Lung (tissue), 12 donors: ENCODE measurements around the gene RNF141. TPM values are rescaled to one million over a fixed set of nuclear protein-coding genes. Genes with fewer than 3 reads are reported as not detected.

Experiments
- ATAC-seq: fragments of 200-7000 bp; cut with Tn5 transposase; one replicate; pipeline ENCODE4 v1.9.1; 2020; ENCODE audit warnings: moderate number of reproducible peaks; ENCODE audit not compliant: insufficient read depth, low FRiP score
- DNase-seq, 3 donors: peaks; one replicate each; pipeline ENCODE4 v3.0.0-alpha.2; 2013 to 2017
- H3K27ac ChIP-seq, 2 donors: one replicate each; pipeline ENCODE4 v1.5.1; 2013; ENCODE audit warnings: mild to moderate bottlenecking in 2 of 2, moderate library complexity in 2 of 2, control low read depth in 1 of 2, inconsistent platforms in 1 of 2, low read depth in 1 of 2, low read length in 1 of 2
- H3K27me3 ChIP-seq, 3 donors: one replicate each; pipeline ENCODE4 v1.5.1; 2013; ENCODE audit warnings: low read length in 2 of 3; ENCODE audit not compliant: control insufficient read depth in 3 of 3, insufficient read depth in 3 of 3
- H3K36me3 ChIP-seq, 4 donors: one replicate each; pipeline ENCODE4 v1.5.1; 2013; ENCODE audit warnings: low read length in 4 of 4, mild to moderate bottlenecking in 1 of 4, moderate library complexity in 1 of 4; ENCODE audit not compliant: control insufficient read depth in 4 of 4, insufficient read depth in 4 of 4
- H3K4me1 ChIP-seq, 5 donors: one replicate each; pipeline ENCODE4 v1.5.1; 2013; ENCODE audit warnings: low read length in 5 of 5, mild to moderate bottlenecking in 2 of 5, moderate library complexity in 1 of 5; ENCODE audit not compliant: control insufficient read depth in 5 of 5, insufficient read depth in 5 of 5
- H3K4me3 ChIP-seq: one replicate; pipeline ENCODE4 v1.5.1; 2013; ENCODE audit warnings: mild to moderate bottlenecking, control low read depth, moderate library complexity
- H3K9ac ChIP-seq, 2 donors: one replicate each; pipeline ENCODE4 v1.5.1; 2013; ENCODE audit warnings: low read length in 2 of 2, control low read depth in 1 of 2; ENCODE audit not compliant: insufficient read depth in 1 of 2
- H3K9me3 ChIP-seq, 4 donors: one replicate each; pipeline ENCODE4 v1.5.1; 2013; ENCODE audit warnings: low read length in 3 of 4, mild to moderate bottlenecking in 1 of 4, moderate library complexity in 1 of 4; ENCODE audit not compliant: control insufficient read depth in 4 of 4, insufficient read depth in 3 of 4
- WGBS, 2 donors: extraction: QIAGEN DNeasy Blood & Tissue Kit; methylation state at CpG; one replicate each; pipeline ENCODE4 v1.1.7; 2013; 5-methylcytosine and 5-hydroxymethylcytosine counted together
- polyA plus RNA-seq, 2 donors: library from polyadenylated mRNA; stranded (reverse); fragments of 200-250 nt; gene quantifications; one replicate each; pipeline ENCODE4 v1.2.1, GENCODE V29; 2013
- total RNA-seq, 2 donors: library from RNA; depleted of rRNA in 1 of 2; stranded (reverse); fragments of >200 nt in 1 of 2; gene quantifications; one replicate each; pipeline ENCODE4 v1.2.1, GENCODE V29; 2014 to 2021
- TF ChIP-seq, protein P1 (sequence below): IDR thresholded peaks from 2 replicates; pipeline ENCODE4 v1.5.1; 2012; ENCODE audit warnings: mild to moderate bottlenecking; ENCODE audit errors: control extremely low read depth, extremely low read depth
- donor health status: control.
- donor health status: control.
- donor health status: Bipolar disorder and iron deficiency.
- donor health status: healthy.
- donor health status: DM: yes; HTN: yes; CAD: no.

RNF141 gene
- total and polyA plus RNA-seq, 4 donors: 14.8 to 63.8 (median 33.4) TPM

GRCh38 chr11:10497371-10498021, 43.5 kb downstream of the RNF141 start:
- no peak overlapping the region for H3K4me3 ChIP-seq
- 85 to 87% methylated on average over 18 of the region's 18 CpGs for WGBS, 2 donors
- H3K9me3 ChIP-seq: no peaks in the 10 kb centered on the region
- H3K4me1 ChIP-seq: peaks cover 0 to 5% (median 0%) of the 10 kb centered on the region in 5 donors
- H3K27me3 ChIP-seq: no peaks in the 10 kb centered on the region
- DNase-seq: peak in 1 of 3 donors; percentile 53
- no peak for ATAC-seq
- H3K36me3 ChIP-seq: peaks cover 0 to 44% (median 4%) of the 10 kb centered on the region in 4 donors
- TF ChIP-seq, protein P1, sequence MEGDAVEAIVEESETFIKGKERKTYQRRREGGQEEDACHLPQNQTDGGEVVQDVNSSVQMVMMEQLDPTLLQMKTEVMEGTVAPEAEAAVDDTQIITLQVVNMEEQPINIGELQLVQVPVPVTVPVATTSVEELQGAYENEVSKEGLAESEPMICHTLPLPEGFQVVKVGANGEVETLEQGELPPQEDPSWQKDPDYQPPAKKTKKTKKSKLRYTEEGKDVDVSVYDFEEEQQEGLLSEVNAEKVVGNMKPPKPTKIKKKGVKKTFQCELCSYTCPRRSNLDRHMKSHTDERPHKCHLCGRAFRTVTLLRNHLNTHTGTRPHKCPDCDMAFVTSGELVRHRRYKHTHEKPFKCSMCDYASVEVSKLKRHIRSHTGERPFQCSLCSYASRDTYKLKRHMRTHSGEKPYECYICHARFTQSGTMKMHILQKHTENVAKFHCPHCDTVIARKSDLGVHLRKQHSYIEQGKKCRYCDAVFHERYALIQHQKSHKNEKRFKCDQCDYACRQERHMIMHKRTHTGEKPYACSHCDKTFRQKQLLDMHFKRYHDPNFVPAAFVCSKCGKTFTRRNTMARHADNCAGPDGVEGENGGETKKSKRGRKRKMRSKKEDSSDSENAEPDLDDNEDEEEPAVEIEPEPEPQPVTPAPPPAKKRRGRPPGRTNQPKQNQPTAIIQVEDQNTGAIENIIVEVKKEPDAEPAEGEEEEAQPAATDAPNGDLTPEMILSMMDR: no peak
- H3K9ac ChIP-seq: no peak overlapping the region
- no peak overlapping the region for H3K27ac ChIP-seq

DNA sequence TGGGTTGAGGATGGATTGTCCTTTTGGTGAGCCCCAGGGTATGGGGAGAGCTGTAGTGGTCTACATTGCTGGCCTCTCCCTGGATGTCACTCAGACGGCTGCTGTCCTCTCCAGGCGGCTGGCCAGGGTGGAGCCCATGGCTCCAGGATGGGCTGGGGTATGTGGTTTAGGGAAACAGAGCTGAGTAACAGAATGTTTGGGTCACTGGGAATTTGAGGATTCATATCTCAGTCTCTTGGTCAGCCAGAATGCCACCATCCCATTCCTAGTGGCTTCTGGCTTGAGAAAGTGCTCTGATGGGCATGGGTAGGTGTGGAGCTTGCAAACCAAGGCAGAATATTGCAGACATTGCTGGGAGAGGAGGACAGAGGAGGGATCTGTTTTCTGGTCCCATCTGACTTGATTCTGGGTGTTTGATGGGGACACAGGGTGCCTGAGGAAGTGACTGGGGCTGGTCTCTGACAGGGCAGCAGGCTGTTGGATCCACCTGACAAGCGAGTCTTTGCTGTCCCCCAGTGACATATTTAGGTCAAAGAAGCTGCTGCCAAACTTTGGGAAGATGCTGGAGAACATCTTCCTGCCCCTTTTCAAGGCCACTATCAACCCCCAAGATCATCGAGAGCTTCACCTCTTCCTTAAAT, 44.6 kb downstream of the RNF141 start:
- DNase-seq (no peak), ATAC-seq (no peak)
- H3K4me1 ChIP-seq: peaks cover 0 to 5% (median 0%) of the 10 kb centered on the region in 5 donors
- H3K36me3 ChIP-seq: peaks cover 0 to 41% (median 4%) of the 10 kb centered on the region in 4 donors
- TF ChIP-seq, protein P1: no peak
- WGBS, 2 donors: 94 to 95% methylated on average over 4 of the region's 4 CpGs
- no peaks in the 10 kb centered on the region for H3K27me3 ChIP-seq
- H3K9ac ChIP-seq: no peak overlapping the region
- no peaks in the 10 kb centered on the region for H3K9me3 ChIP-seq
- no peak overlapping the region for H3K27ac ChIP-seq
- H3K4me3 ChIP-seq: no peak overlapping the region

GRCh38 chr11:10495464-10495786, 45.6 kb downstream of the RNF141 start:
- TF ChIP-seq, protein P1: no peak

More at GRCh38 chr11:10495464-10495786, 45.6 kb downstream of the RNF141 start:
- Histone ChIP-seq H3K4me3 (no peak overlapping the region), H3K27me3 (no peaks in the 10 kb centered on the region), H3K36me3 (peaks cover 0 to 35% (median 4%) of the 10 kb centered on the region in 4 donors), H3K9me3 (no peaks in the 10 kb centered on the region), H3K27ac (no peak overlapping the region), H3K9ac (no peak overlapping the region), H3K4me1 (peaks cover 0 to 6% (median 3%) of the 10 kb centered on the region in 5 donors)
- 95% methylated on average over 8 of the region's 8 CpGs for WGBS, 2 donors
- ATAC-seq (no peak), DNase-seq (no peak)
